A549 (cell line): ENCODE results near the gene C14orf119. TPM values are rescaled to one million over a fixed set of nuclear protein-coding genes. Genes with fewer than 3 reads are reported as not detected.

ENCODE experiments used
- ATAC-seq, 2 experiments: fragments of 200-7000 bp in 1 of 2; fragments of >200 bp in 1 of 2; cut with Nextera tagmentation in 1 of 2; cut with Tn5 transposase in 1 of 2; 3 replicates each; pipeline versions ENCODE4 v1.8.0 to v1.9.1; 2018 to 2020; ENCODE audit warnings: mild to moderate bottlenecking in 1 of 2, moderate library complexity in 1 of 2
- CTCF ChIA-PET: fragments of 300-600 bp; sonication (Branson Sonifier 250); formaldehyde crosslinking; extraction: SDS; loops from one replicate; lab custom pipeline; 2021; ENCODE audit warnings: antibody characterized with exemption, inconsistent platforms; lab: Yijun Ruan, JAX
- POLR2A ChIA-PET: fragments of 350-600 bp; formaldehyde crosslinking; extraction: SDS; loops from one replicate; lab custom pipeline; 2021; ENCODE audit warnings: antibody characterized with exemption, inconsistent platforms; lab: Yijun Ruan, JAX
- DNase-seq, 2 experiments: peaks; one replicate each; pipeline versions ENCODE4 v3.0.0 to v3.0.0-alpha.2; 2011 to 2016; ENCODE audit warnings: low read depth in 1 of 2, low spot score in 1 of 2
- FAIRE-seq: peaks from 2 replicates; lab custom pipeline; 2011; peaks lifted over from hg19 to GRCh38; lab: Jason Lieb, UNC
- H3K27ac ChIP-seq, 2 experiments: fragments of >200 bp; sonication (Bioruptor Twin); formaldehyde crosslinking; 3 replicates each; pipeline ENCODE4 v1.5.1; 2016 to 2017
- H3K4me1 ChIP-seq: fragments of >200 bp; sonication (Bioruptor Twin); formaldehyde crosslinking; 3 replicates; pipeline ENCODE4 v1.6.1; 2016
- H3K4me2 ChIP-seq: fragments of >200 bp; sonication (Bioruptor Twin); formaldehyde crosslinking; 3 replicates; pipeline ENCODE4 v1.6.1; 2016
- H3K4me3 ChIP-seq: fragments of >200 bp; sonication (Bioruptor Twin); formaldehyde crosslinking; 3 replicates; pipeline ENCODE4 v1.5.1; 2016
- H3K9me3 ChIP-seq: fragments of >200 bp; sonication (Bioruptor Twin); formaldehyde crosslinking; 3 replicates; pipeline ENCODE4 v1.6.1; 2016
- ATOH8 ChIP-seq: fragments of 250-450 bp; sonication (Bioruptor Pico); IDR thresholded peaks from 2 replicates; pipeline ENCODE4 v1.5.0; 2020; ENCODE audit warnings: low read depth, mild to moderate bottlenecking, moderate library complexity
- CEBPB ChIP-seq, 2 experiments: fragments of >200 bp in 1 of 2; sonication (Bioruptor Twin) in 1 of 2; formaldehyde crosslinking in 1 of 2; IDR thresholded peaks; 2 replicates each; pipeline ENCODE4 v1.6.1; 2012 to 2016
- CHD2 ChIP-seq: fragments of 150-350 bp; IDR thresholded peaks from 2 replicates; pipeline ENCODE4 v1.6.1; 2014; ENCODE audit warnings: low read length; ENCODE audit not compliant: partially characterized antibody
- CHD4 ChIP-seq: fragments of 200-600 bp; sonication (generic); IDR thresholded peaks from 2 replicates; pipeline ENCODE4 v1.6.1; 2016; ENCODE audit warnings: antibody characterized with exemption, mild to moderate bottlenecking, borderline replicate concordance
- EHF ChIP-seq: fragments of 250-450 bp; sonication (Bioruptor Pico); IDR thresholded peaks from 2 replicates; pipeline ENCODE4 v1.5.0; 2020; ENCODE audit warnings: mild to moderate bottlenecking
- EHMT2 ChIP-seq: fragments of 200-600 bp; sonication (generic); IDR thresholded peaks from 2 replicates; pipeline ENCODE4 v1.6.1; 2016; ENCODE audit warnings: antibody characterized with exemption, low read depth, mild to moderate bottlenecking, moderate library complexity
- ESRRA ChIP-seq: fragments of 150-350 bp; IDR thresholded peaks from 2 replicates; pipeline ENCODE4 v1.6.1; 2014; ENCODE audit warnings: mild to moderate bottlenecking, low read length, borderline replicate concordance
- FOSL2 ChIP-seq, 2 experiments: fragments of 450-650 bp in 1 of 2; fragments of >200 bp in 1 of 2; sonication (Bioruptor Twin) in 1 of 2; formaldehyde crosslinking; IDR thresholded peaks; 2 replicates each; pipeline versions ENCODE4 v1.5.0 to v1.6.1; 2016 to 2020; ENCODE audit warnings: mild to moderate bottlenecking in 1 of 2, moderate library complexity in 1 of 2
- FOXS1 ChIP-seq: fragments of 250-450 bp; sonication (Bioruptor Pico); IDR thresholded peaks from 2 replicates; pipeline ENCODE4 v1.5.0; 2020; ENCODE audit warnings: mild to moderate bottlenecking, moderate library complexity
- GATA3 ChIP-seq: IDR thresholded peaks from 2 replicates; pipeline ENCODE4 v1.6.1; 2012; ENCODE audit warnings: borderline replicate concordance
- HES2 ChIP-seq: fragments of >200 bp; sonication (Bioruptor Twin); formaldehyde crosslinking; IDR thresholded peaks from 2 replicates; pipeline ENCODE4 v1.6.1; 2016
- JUN ChIP-seq, 2 experiments: fragments of >200 bp; sonication (Bioruptor Twin); formaldehyde crosslinking; IDR thresholded peaks; 2 replicates in 1 of 2; 3 replicates in 1 of 2; pipeline ENCODE4 v1.6.1; 2016 to 2017
- NPAS2 ChIP-seq: fragments of 250-450 bp; sonication (Bioruptor Pico); IDR thresholded peaks from 2 replicates; pipeline ENCODE4 v1.8.0; 2022; ENCODE audit warnings: mild to moderate bottlenecking, moderate library complexity, borderline replicate concordance
- RARB ChIP-seq: fragments of 250-450 bp; sonication (Bioruptor Pico); IDR thresholded peaks from 2 replicates; pipeline ENCODE4 v1.8.0; 2021; ENCODE audit warnings: mild to moderate bottlenecking, moderate library complexity
- RCOR1 ChIP-seq: fragments of 150-350 bp; IDR thresholded peaks from 2 replicates; pipeline ENCODE4 v1.6.1; 2014; ENCODE audit warnings: antibody characterized with exemption, low read length, low read depth
- SMC3 ChIP-seq: fragments of >200 bp; sonication (Bioruptor Twin); formaldehyde crosslinking; IDR thresholded peaks from 3 replicates; pipeline ENCODE4 v1.6.1; 2018; ENCODE audit warnings: inconsistent platforms
- SREBF2 ChIP-seq: fragments of 450-650 bp; IDR thresholded peaks from 2 replicates; pipeline ENCODE4 v1.6.1; 2014; ENCODE audit warnings: mild to moderate bottlenecking, moderate library complexity
- TP53 ChIP-seq: fragments of 250-450 bp; sonication (Bioruptor Pico); IDR thresholded peaks from 2 replicates; pipeline ENCODE4 v1.5.0; 2021; ENCODE audit warnings: mild to moderate bottlenecking, moderate library complexity
- ZC3H11A ChIP-seq: fragments of 450-650 bp; IDR thresholded peaks from 2 replicates; pipeline ENCODE4 v1.6.1; 2014; ENCODE audit warnings: antibody characterized with exemption, mild to moderate bottlenecking
- ZNF302 ChIP-seq: fragments of 250-450 bp; sonication (Bioruptor Pico); IDR thresholded peaks from 2 replicates; pipeline ENCODE4 v1.9.0; 2021; ENCODE audit warnings: inconsistent platforms, mild to moderate bottlenecking, moderate library complexity
- WGBS: methylation state at CpG from one replicate; pipeline ENCODE4 v1.1.6; 2017; ENCODE audit errors: missing lambda C conversion rate; 5-methylcytosine and 5-hydroxymethylcytosine counted together
- polyA plus RNA-seq, 4 experiments: library from polyadenylated mRNA; depleted of rRNA in 3 of 4; stranded (reverse); fragments of >200 nt; fragmentation: RNase III in 1 of 4; extraction: RNeasy Plus Mini Kit Qiagen cat#74134 plus additional on column Dnase treatment in 1 of 4; gene quantifications; 2 replicates in 3 of 4; 3 replicates in 1 of 4; pipeline ENCODE4 v1.2.3, GENCODE V29; 2011 to 2017
- TF ChIP-seq, protein P1 (sequence below): IDR thresholded peaks from 2 replicates; pipeline ENCODE4 v1.6.1; 2012; ENCODE audit warnings: low read depth, borderline replicate concordance
- TF ChIP-seq, protein P2 (sequence below): fragments of 200-600 bp; sonication (generic); IDR thresholded peaks from 2 replicates; pipeline ENCODE4 v1.6.1; 2016; ENCODE audit warnings: antibody characterized with exemption, mild to moderate bottlenecking, moderate library complexity
- TF ChIP-seq, protein P3 (sequence below): IDR thresholded peaks from 2 replicates; pipeline ENCODE4 v1.6.1; 2012

Gene C14orf119
- polyA plus RNA-seq, 2 of the 4 experiments (the other 2 are of a cell fraction) = 82.5 to 102 TPM

DNA sequence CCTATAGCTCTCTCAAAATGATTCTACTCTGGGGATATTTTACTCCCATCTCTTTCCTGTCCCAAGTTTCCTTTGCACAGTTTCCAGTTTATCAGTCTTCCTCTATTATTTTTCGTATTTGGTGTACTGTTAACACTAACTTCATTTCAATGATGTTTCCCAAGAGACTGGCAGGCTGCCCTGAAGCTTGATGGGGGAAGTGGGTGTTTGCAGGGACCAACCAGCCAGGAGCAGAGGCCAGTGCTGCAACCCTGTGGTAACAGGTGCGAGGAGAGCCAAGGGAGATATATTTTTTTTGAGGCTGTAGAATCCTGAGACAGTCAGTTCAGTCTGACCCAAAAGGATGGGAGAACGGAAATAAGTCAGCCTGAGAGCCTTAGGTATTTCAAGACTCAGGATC is 35.6 kb downstream of the C14orf119 start:
- Histone ChIP-seq H3K27ac (no peak overlapping the region), H3K9me3 (no peaks in the 10 kb centered on the region), H3K4me1 (no peaks in the 10 kb centered on the region), H3K4me2 (no peak overlapping the region), H3K4me3 (no peak overlapping the region)
- DNase-seq (no peak), FAIRE-seq (no peak), ATAC-seq (no peak)
- 35% methylated on average over 3 of the region's 3 CpGs for WGBS
- TF ChIP-seq ZNF302 (CRISPR knock-in tag) (no peak), ESRRA (no peak)
- TF ChIP-seq, protein P1, sequence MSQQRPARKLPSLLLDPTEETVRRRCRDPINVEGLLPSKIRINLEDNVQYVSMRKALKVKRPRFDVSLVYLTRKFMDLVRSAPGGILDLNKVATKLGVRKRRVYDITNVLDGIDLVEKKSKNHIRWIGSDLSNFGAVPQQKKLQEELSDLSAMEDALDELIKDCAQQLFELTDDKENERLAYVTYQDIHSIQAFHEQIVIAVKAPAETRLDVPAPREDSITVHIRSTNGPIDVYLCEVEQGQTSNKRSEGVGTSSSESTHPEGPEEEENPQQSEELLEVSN = no peak
- ChIA-PET POLR2A (interaction anchor here (0.6 kb wide), 1 partner anchor 36 kb away, joined by 3 read pairs; the partner anchor contains the start of gene ACIN1), CTCF (interaction anchor here (0.6 to 24.2 kb wide), 3 partner anchors 10 to 70 kb away, joined by 3 to 848 read pairs (median 39); partner anchors contain the start of gene SLC7A8)

GRCh38 chr14:23131482-23131881 is 36.2 kb downstream of the C14orf119 start:
- TF ChIP-seq, protein P2, sequence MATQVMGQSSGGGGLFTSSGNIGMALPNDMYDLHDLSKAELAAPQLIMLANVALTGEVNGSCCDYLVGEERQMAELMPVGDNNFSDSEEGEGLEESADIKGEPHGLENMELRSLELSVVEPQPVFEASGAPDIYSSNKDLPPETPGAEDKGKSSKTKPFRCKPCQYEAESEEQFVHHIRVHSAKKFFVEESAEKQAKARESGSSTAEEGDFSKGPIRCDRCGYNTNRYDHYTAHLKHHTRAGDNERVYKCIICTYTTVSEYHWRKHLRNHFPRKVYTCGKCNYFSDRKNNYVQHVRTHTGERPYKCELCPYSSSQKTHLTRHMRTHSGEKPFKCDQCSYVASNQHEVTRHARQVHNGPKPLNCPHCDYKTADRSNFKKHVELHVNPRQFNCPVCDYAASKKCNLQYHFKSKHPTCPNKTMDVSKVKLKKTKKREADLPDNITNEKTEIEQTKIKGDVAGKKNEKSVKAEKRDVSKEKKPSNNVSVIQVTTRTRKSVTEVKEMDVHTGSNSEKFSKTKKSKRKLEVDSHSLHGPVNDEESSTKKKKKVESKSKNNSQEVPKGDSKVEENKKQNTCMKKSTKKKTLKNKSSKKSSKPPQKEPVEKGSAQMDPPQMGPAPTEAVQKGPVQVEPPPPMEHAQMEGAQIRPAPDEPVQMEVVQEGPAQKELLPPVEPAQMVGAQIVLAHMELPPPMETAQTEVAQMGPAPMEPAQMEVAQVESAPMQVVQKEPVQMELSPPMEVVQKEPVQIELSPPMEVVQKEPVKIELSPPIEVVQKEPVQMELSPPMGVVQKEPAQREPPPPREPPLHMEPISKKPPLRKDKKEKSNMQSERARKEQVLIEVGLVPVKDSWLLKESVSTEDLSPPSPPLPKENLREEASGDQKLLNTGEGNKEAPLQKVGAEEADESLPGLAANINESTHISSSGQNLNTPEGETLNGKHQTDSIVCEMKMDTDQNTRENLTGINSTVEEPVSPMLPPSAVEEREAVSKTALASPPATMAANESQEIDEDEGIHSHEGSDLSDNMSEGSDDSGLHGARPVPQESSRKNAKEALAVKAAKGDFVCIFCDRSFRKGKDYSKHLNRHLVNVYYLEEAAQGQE = no peak
- TF ChIP-seq FOXS1 = no peak
- no peak for TF ChIP-seq CHD4
- Histone ChIP-seq H3K4me1 (no peaks in the 10 kb centered on the region), H3K4me3 (no peak overlapping the region), H3K9me3 (no peaks in the 10 kb centered on the region), H3K27ac (no peak overlapping the region), H3K4me2 (no peak overlapping the region)
- ATAC-seq = no peak
- no peak for FAIRE-seq
- ChIA-PET CTCF (interaction anchor here (0.6 to 24.2 kb wide), 4 partner anchors 11 to 71 kb away, joined by 3 to 848 read pairs (median 21); partner anchors contain the start of gene SLC7A8), POLR2A (no interaction called here)
- DNase-seq = no peak
- WGBS = 47% methylated on average over 5 of the region's 5 CpGs

DNA sequence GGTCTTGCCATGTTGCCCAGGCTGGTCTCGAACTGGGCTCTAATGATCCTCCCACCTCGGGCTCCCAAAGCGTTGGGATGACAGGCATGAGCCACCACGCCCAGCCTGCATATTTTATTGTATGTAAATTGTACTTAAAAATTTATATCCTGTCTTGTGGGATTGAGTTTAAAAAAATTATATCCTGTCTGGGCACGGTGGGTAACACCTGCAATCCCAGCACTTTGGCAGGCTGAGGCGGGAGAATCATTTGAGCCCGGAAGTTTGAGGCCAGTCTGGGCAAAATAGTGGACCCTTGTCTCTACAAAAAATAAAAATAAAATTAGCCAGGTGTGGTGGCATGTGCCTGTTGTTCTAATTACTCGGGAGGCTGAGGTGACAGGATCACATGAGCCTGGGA is 37.7 kb downstream of the C14orf119 start:
- ChIA-PET CTCF (interaction anchor here (24.2 kb wide), 1 partner anchor 46 kb away, joined by 848 read pairs; the partner anchor contains the start of gene SLC7A8), POLR2A (no interaction called here)
- Histone ChIP-seq H3K9me3 (no peaks in the 10 kb centered on the region), H3K4me3 (no peak overlapping the region), H3K27ac (no peak overlapping the region), H3K4me1 (no peaks in the 10 kb centered on the region), H3K4me2 (no peak overlapping the region)
- FAIRE-seq = no peak
- TF ChIP-seq ZNF302 (CRISPR knock-in tag) (no peak), CHD2 (no peak), SREBF2 (no peak), GATA3 (no peak), EHF (CRISPR knock-in tag) (no peak), SMC3 (no peak), TP53 (CRISPR knock-in tag) (no peak), HES2 (no peak), RCOR1 (no peak), NPAS2 (no peak), ATOH8 (CRISPR knock-in tag) (no peak), JUN (IDR thresholded peaks at IDR 0.05) (no peak), ZC3H11A (no peak), FOSL2 (IDR thresholded peaks at IDR 0.05) (no peak), FOSL2 (CRISPR knock-in tag; IDR thresholded peaks at IDR 0.05) (no peak), RARB (CRISPR knock-in tag) (no peak), EHMT2 (no peak), FOXS1 (no peak), CEBPB (IDR thresholded peaks at IDR 0.05) (no peak)
- TF ChIP-seq, protein P3, sequence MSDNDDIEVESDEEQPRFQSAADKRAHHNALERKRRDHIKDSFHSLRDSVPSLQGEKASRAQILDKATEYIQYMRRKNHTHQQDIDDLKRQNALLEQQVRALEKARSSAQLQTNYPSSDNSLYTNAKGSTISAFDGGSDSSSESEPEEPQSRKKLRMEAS = no peak
- TF ChIP-seq, protein P1 = no peak
- no peak for DNase-seq
- 59% methylated on average over 8 of the region's 8 CpGs for WGBS
- ATAC-seq = no peak
